ENCODE data around the gene MMP1.

The MMP1 gene

DNA sequence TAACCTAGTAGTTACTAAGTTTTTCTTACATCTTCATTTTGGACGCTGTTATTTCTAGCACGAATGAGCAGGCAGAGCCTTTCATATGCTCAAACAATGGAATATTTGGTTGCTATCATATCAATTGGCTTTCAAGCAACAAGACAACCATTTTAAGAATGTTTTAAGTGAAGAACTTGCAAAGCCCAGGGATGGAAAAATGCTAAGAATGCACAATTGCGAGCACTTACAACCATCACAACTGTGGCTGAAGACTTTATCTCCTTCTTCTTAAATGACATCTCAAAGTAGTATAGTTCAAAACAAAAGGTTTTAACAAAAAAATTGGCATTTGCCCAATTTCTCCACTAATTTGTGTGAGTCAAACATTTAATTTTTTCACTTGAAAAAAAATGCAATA, 8.3 kb upstream of the MMP1 start:
- Histone ChIP-seq H3K27me3 (ENCODE audit: low read length) (no peaks in the 10 kb centered on the region), H3K9me3 (ENCODE audit: insufficient read depth, low read length) (no peaks in the 10 kb centered on the region), H3K27ac (ENCODE audit: low read depth, low read length) (no peak overlapping the region), H3F3A (ENCODE audit: insufficient read depth) (no peaks in the 10 kb centered on the region), H3K9me2 (replicated peaks; ENCODE audit: insufficient read depth, low read length) (no peaks in the 10 kb centered on the region), H3K36me3 (ENCODE audit: low read length) (no peaks in the 10 kb centered on the region), H2AFZ (ENCODE audit: low read depth, low read length, severe bottlenecking) (no peak overlapping the region), H3K4me3 (ENCODE audit: insufficient read depth, low read length, poor library complexity, severe bottlenecking) (no peak overlapping the region), H4K20me1 (ENCODE audit: low read depth, low read length) (no peaks in the 10 kb centered on the region), H3K9ac (ENCODE audit: low read length) (no peak overlapping the region), H3K79me2 (ENCODE audit: insufficient read depth, low read length) (no peaks in the 10 kb centered on the region), H3K4me2 (ENCODE audit: low read depth, low read length, poor library complexity, severe bottlenecking) (no peak overlapping the region)
- TF ChIP-seq EZH2phosphoT487 (conservative IDR thresholded peaks at IDR 0.05; ENCODE audit: low read length) = no peak
- TF ChIP-seq, protein P1, sequence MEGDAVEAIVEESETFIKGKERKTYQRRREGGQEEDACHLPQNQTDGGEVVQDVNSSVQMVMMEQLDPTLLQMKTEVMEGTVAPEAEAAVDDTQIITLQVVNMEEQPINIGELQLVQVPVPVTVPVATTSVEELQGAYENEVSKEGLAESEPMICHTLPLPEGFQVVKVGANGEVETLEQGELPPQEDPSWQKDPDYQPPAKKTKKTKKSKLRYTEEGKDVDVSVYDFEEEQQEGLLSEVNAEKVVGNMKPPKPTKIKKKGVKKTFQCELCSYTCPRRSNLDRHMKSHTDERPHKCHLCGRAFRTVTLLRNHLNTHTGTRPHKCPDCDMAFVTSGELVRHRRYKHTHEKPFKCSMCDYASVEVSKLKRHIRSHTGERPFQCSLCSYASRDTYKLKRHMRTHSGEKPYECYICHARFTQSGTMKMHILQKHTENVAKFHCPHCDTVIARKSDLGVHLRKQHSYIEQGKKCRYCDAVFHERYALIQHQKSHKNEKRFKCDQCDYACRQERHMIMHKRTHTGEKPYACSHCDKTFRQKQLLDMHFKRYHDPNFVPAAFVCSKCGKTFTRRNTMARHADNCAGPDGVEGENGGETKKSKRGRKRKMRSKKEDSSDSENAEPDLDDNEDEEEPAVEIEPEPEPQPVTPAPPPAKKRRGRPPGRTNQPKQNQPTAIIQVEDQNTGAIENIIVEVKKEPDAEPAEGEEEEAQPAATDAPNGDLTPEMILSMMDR (IDR thresholded peaks at IDR 0.05; ENCODE audit: insufficient read depth, low read length, poor library complexity, severe bottlenecking) = no peak

DNA sequence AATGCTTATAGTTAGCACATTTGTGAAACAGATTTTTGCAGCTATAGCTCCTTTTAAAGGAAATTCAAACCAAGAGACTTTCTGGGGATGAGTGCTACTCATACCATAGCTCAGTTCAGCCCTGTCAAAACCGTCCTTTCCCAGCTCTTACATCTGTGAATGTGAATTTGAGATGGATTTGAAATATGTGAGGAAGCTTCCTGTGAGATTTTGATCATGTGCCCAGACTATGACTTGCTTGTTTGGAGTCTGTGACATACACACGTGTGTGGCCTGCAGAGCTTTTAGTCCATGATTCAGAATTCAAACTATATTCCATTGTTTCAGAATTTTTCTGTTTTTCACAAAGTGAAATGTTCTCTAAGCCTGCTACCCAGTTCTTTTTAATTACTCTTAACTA, 4.4 kb upstream of the MMP1 start:
- no peaks in the 10 kb centered on the region for H3K27me3 ChIP-seq (ENCODE audit: low read length)
- H4K20me1 ChIP-seq (ENCODE audit: low read depth, low read length) = no peaks in the 10 kb centered on the region
- no peaks in the 10 kb centered on the region for H3K36me3 ChIP-seq (ENCODE audit: low read length)
- no peaks in the 10 kb centered on the region for H3K79me2 ChIP-seq (ENCODE audit: insufficient read depth, low read length)
- H3K9ac ChIP-seq (ENCODE audit: low read length) = no peak overlapping the region
- H3K9me3 ChIP-seq (ENCODE audit: insufficient read depth, low read length) = no peaks in the 10 kb centered on the region
- H3F3A ChIP-seq (ENCODE audit: insufficient read depth) = no peaks in the 10 kb centered on the region
- no peak overlapping the region for H2AFZ ChIP-seq (ENCODE audit: low read depth, low read length, severe bottlenecking)
- H3K4me3 ChIP-seq (ENCODE audit: insufficient read depth, low read length, poor library complexity, severe bottlenecking) = no peak overlapping the region
- no peak overlapping the region for H3K27ac ChIP-seq (ENCODE audit: low read depth, low read length)
- no peak overlapping the region for H3K4me2 ChIP-seq (ENCODE audit: low read depth, low read length, poor library complexity, severe bottlenecking)
- no peaks in the 10 kb centered on the region for H3K9me2 ChIP-seq (replicated peaks; ENCODE audit: insufficient read depth, low read length)
- TF ChIP-seq, protein P1 (IDR thresholded peaks at IDR 0.05; ENCODE audit: insufficient read depth, low read length, poor library complexity, severe bottlenecking) = no peak
- TF ChIP-seq EZH2phosphoT487 (conservative IDR thresholded peaks at IDR 0.05; ENCODE audit: low read length) = no peak

DNA sequence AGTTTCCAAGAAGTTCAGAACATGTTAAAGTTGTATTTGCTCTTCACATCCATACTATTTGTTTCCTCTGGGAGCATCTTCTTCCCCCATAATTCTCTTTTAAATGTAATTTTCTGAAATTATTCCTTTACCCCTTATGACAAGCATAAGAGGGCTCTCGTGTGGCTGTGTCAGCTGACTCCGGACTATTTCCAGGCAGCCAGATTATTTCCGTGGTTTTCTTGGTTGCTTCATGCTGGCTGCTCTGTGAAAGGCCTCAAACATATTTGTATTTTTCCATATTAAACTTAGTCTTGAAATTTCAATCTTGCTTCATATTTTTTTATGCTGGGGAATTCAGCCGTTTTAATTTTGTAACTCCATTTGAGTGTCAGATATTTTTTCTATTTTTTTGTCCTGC, 2.8 kb upstream of the MMP1 start:
- Histone ChIP-seq H3K9me2 (replicated peaks; ENCODE audit: insufficient read depth, low read length) (no peaks in the 10 kb centered on the region), H3K36me3 (ENCODE audit: low read length) (no peaks in the 10 kb centered on the region), H3K27me3 (ENCODE audit: low read length) (no peaks in the 10 kb centered on the region), H3K4me3 (ENCODE audit: insufficient read depth, low read length, poor library complexity, severe bottlenecking) (no peak overlapping the region), H4K20me1 (ENCODE audit: low read depth, low read length) (no peaks in the 10 kb centered on the region), H2AFZ (ENCODE audit: low read depth, low read length, severe bottlenecking) (no peak overlapping the region), H3K79me2 (ENCODE audit: insufficient read depth, low read length) (no peaks in the 10 kb centered on the region), H3K4me2 (ENCODE audit: low read depth, low read length, poor library complexity, severe bottlenecking) (no peak overlapping the region), H3F3A (ENCODE audit: insufficient read depth) (no peaks in the 10 kb centered on the region), H3K27ac (ENCODE audit: low read depth, low read length) (no peak overlapping the region), H3K9me3 (ENCODE audit: insufficient read depth, low read length) (no peaks in the 10 kb centered on the region), H3K9ac (ENCODE audit: low read length) (no peak overlapping the region)
- TF ChIP-seq EZH2phosphoT487 (conservative IDR thresholded peaks at IDR 0.05; ENCODE audit: low read length) = no peak

DNA sequence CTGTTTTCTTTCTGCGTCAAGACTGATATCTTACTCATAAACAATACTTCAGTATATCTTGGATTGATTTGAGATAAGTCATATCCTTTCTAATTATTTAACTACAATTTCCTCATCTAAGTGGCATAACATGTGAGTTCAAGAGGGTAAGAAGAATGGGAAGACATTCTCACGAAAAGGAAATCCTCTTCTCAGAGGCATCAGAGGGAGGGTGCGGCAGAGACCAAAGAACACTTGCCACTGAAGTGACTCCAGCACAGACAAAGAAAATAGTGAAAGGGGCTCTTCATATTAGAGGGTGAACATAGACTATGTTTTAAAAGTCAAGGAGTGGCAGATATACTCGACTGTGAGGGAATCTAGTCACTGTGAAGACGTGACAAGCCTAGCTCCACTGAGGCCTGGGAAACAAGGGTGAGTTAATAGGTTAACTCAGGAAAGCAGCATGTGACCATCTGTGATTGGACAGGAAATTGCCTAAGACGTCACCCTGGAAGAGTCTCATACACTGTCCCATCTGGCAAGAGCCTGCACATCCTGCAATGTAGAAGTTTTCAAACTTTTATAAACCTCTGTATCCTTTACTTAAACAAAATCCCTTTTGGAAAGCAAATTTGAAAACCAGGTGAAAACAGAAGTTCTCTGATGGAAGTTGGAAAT, 1.9 kb upstream of the MMP1 start:
- Histone ChIP-seq H2AFZ (ENCODE audit: low read depth, low read length, severe bottlenecking) (no peak overlapping the region), H4K20me1 (ENCODE audit: low read depth, low read length) (no peaks in the 10 kb centered on the region), H3K4me2 (ENCODE audit: low read depth, low read length, poor library complexity, severe bottlenecking) (no peak overlapping the region), H3K27ac (ENCODE audit: low read depth, low read length) (no peak overlapping the region), H3K9ac (ENCODE audit: low read length) (no peak overlapping the region), H3K79me2 (ENCODE audit: insufficient read depth, low read length) (no peaks in the 10 kb centered on the region), H3K4me3 (ENCODE audit: insufficient read depth, low read length, poor library complexity, severe bottlenecking) (no peak overlapping the region), H3K9me2 (replicated peaks; ENCODE audit: insufficient read depth, low read length) (no peaks in the 10 kb centered on the region), H3F3A (ENCODE audit: insufficient read depth) (no peaks in the 10 kb centered on the region), H3K9me3 (ENCODE audit: insufficient read depth, low read length) (no peaks in the 10 kb centered on the region), H3K36me3 (ENCODE audit: low read length) (no peaks in the 10 kb centered on the region), H3K27me3 (ENCODE audit: low read length) (no peaks in the 10 kb centered on the region)
- TF ChIP-seq, protein P1 (IDR thresholded peaks at IDR 0.05; ENCODE audit: insufficient read depth, low read length, poor library complexity, severe bottlenecking) = no peak
- no peak for TF ChIP-seq EZH2phosphoT487 (conservative IDR thresholded peaks at IDR 0.05; ENCODE audit: low read length)

All from SU-DHL-6 (cell line).